HG03565 (cell line): ENCODE results near the gene CMPK2.
A peak's percentile ranks its signal among the peaks of the same experiment; 100 is the strongest.

ENCODE experiments used
- ATAC-seq: cut with Tn5 transposase; IDR thresholded peaks from one replicate; pipeline ENCODE4 v1.9.1; 2021; ENCODE audit warnings: mild to moderate bottlenecking, moderate library complexity; ENCODE audit not compliant: unreplicated experiment

Gene CMPK2

GRCh38 chr2:6845312-6845711 lies 20.4 kb downstream of the CMPK2 start:
- no peak for ATAC-seq

DNA sequence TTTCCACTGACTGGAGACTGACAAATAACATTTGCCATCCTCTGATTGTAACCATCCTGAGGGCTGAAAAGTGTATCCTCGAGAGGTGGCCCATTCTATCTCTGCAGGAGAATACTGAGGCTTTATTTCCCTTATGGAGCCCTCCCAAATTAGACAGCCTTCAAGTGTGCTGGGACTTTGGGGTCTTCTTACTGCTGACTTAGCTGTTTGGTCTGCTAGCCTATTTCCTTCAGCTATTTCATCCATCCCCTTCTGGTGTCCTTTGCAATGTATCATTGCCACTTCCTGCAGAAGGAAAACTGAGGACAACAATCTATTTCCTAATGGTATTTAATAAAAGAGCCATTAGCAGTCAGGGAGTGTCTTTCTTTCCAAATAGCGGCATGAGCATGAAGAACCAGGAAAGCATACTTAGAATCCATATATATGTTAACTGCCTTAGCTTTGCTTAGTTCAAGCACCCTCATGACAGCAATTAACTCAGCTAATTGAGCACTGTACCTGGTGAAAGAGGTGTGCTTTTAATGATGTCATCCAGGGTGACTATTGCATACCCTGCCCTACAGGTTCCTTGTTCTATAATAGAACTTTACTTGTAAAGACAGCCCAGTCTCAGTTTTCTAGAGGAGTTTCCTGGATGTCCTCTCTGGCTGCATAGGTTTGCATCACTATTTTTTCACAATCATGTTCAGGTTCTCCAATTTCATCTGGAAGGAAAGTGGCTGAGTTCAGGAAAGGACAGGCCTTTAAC lies 24.0 kb downstream of the CMPK2 start:
- no peak for ATAC-seq

GRCh38 chr2:6838673-6839319 lies 26.9 kb downstream of the CMPK2 start:
- no peak for ATAC-seq

DNA sequence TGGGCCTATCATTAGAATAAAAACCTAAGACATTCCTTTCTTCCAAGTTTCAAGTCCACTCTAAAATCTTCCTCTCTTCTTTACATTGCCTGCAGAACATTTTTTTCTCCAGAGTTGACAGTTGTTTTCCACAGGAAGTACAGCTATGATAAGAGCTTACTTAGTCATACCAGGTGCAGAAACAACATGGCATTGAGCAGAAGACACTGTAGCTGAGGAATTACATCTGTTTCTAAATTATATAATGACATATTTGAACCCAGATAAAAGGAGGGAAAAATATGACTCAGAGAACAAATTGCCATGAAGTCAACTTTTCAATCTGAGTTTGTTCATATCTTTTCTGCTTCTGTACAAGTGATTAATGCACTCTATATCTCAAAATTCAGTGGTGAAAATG lies 30.2 kb downstream of the CMPK2 start:
- ATAC-seq, result no peak

- ATAC-seq, result no peak
Observed at GRCh38 chr2:6834163-6834562, 31.5 kb downstream of the CMPK2 start.

DNA sequence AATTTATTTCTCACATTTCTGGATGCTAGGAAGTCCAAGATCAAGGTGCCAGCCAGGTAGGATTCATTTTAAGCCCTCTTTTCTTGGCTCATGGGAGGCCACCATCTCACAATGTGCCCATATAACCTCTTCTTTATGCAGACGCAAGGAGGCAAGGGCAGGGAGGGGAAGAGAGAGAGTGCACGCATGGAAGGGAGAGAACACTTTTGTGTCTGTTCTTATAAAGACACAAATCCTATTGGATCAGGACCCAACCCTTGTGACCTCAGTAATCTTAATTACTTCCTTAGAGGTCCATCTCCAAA lies 32.5 kb downstream of the CMPK2 start:
- no peak for ATAC-seq

GRCh38 chr2:6832596-6833299 lies 33.0 kb downstream of the CMPK2 start:
- no peak for ATAC-seq

- no peak for ATAC-seq
Observed at GRCh38 chr2:6831229-6831628, 34.5 kb downstream of the CMPK2 start.

- ATAC-seq, result no peak
Observed at GRCh38 chr2:6828299-6828584, 37.5 kb downstream of the CMPK2 start.

GRCh38 chr2:6827566-6828298 lies 38.0 kb downstream of the CMPK2 start:
- ATAC-seq, result no peak

GRCh38 chr2:6826081-6826913 lies 39.4 kb downstream of the CMPK2 start:
- ATAC-seq, result peak; percentile 84

GRCh38 chr2:6824962-6825361 lies 40.7 kb downstream of the CMPK2 start:
- no peak for ATAC-seq

DNA sequence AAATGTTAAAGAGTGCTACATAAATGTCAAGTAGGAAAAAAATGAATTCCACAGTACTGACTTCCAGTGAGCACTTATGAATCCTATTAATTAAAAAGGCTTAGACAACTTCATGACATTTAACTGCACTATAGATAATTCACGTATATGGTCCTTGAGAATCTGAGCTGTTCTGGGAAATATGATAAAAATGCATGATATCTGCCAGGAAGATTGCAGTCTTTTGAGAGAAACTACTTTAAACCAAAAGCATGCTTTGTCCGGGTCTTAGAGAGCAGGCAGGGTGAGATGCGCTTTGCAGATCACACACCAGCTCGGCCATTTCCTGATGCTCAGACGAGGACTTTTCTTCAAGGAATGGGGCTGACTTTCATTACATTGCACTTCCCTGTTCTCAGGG lies 42.6 kb downstream of the CMPK2 start:
- no peak for ATAC-seq

DNA sequence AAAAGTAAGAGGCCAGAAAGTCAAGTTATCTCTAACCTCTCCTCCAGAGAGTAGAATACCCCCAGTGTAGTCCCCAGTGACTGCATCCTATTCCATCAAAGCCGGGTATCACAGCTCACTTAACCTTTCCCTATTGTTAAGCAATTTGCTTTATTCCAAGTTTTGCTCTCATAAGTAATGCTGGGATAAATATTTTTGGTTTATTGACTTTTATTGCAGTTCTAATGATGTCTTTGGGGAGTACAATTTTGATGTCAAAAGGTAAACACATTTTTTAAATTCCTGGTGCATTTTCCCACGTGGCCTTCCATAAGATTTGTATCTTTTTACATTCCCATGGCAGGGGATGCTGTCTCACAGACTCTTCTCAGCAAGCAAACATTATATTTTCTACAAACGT lies 43.3 kb downstream of the CMPK2 start:
- ATAC-seq, result no peak

GRCh38 chr2:6820903-6821584 lies 44.7 kb downstream of the CMPK2 start:
- ATAC-seq, result no peak

DNA sequence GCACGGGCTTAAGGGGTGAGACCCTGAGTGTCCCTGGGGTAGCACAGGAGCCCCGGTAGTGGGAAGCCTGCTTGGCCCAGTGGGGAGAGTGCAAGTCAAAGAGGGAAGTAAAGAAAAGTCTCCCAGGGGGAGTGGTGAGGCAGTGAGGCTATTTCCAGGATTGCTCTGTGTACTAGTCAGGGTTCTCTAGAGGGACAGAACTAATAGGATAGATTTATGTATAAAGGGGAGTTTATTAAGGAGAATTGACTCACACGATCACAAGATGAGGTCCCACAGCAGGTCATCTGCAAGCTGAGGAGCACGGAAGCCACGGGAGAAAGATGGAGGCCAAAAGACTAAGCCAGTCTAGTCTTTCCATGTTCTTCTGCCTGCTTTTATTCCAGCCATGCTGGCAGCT lies 45.5 kb downstream of the CMPK2 start:
- ATAC-seq, result no peak

GRCh38 chr2:6819668-6820067 lies 46.0 kb downstream of the CMPK2 start:
- no peak for ATAC-seq

DNA sequence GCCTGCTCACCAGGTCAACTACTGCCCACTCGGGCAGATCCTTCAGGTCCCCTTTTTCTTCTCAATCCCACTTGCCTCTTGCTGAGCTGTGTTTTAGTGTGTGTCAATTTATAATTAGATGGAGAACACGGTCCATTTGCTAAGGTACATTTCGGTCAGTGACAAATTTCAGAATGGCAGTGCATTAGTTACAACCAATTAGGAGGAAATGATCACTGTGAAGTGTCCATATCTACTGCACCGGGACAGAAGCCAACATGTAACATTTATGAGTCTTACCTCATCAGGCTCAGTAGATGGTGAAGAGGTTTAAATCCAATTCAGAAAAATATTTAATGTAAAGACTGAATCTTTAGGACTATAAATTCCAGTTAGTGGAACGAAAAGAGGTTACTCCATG lies 47.7 kb downstream of the CMPK2 start:
- no peak for ATAC-seq

DNA sequence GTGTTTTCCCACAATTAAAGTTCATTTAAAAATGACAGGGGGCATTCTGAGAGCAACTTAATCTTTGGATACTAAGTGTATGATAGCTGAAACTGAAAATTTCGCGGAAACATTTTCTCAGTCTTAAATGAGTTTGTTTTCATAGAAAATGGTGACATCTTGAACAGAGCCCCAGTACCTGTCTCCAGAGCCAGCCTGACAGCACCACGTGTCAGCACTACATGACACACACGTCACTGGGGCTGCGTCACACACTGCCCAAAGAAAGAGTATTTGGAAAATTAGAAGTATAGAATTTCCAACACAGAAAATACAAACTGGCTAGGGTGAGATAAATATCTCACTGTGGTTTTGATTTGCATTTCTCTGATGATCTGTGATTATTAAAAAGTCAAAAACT lies 50.8 kb downstream of the CMPK2 start:
- no peak for ATAC-seq

DNA sequence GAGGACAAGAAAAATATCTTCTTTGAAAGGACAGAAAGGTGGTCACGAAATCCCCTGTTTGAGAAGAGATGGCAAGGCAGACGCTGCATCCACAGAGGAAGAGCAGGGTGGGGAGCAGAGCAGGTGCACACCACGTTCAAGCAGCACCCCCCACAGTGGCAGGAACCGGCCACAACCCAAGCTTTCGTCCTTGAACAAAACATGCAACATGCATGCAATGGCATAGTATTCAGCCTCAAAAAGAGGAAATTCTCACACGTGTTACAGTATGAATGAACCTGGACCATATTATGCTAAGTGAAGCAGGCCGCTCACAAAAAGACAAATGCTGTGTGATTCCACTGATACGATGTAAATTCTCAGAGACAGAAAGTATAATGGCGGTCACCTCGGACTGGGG lies 51.4 kb downstream of the CMPK2 start:
- no peak for ATAC-seq
